Upper lobe of left lung (tissue), 4 donors: ENCODE results near the gene PCBP4.

Experiments used
- POLR2A ChIP-seq, 4 donors: fragments of 450-650 bp; IDR thresholded peaks; one replicate each; pipeline ENCODE4 v1.5.1; 2016 to 2017; ENCODE audit warnings: antibody characterized with exemption in 4 of 4, mild to moderate bottlenecking in 2 of 4
- POLR2AphosphoS5 ChIP-seq, 2 donors: sonication (generic); formaldehyde crosslinking; IDR thresholded peaks; one replicate each; pipeline ENCODE4 v1.5.1; 2017; ENCODE audit warnings: antibody characterized with exemption in 2 of 2
- TF ChIP-seq, protein P1 (sequence below), 6 experiments: fragments of 450-650 bp in 4 of 6; fragments of 200-600 bp in 2 of 6; sonication (generic) in 2 of 6; IDR thresholded peaks; one replicate each; pipeline ENCODE4 v1.5.1; 2016 to 2019; ENCODE audit warnings: antibody characterized with exemption in 6 of 6

- TF ChIP-seq, protein P1, sequence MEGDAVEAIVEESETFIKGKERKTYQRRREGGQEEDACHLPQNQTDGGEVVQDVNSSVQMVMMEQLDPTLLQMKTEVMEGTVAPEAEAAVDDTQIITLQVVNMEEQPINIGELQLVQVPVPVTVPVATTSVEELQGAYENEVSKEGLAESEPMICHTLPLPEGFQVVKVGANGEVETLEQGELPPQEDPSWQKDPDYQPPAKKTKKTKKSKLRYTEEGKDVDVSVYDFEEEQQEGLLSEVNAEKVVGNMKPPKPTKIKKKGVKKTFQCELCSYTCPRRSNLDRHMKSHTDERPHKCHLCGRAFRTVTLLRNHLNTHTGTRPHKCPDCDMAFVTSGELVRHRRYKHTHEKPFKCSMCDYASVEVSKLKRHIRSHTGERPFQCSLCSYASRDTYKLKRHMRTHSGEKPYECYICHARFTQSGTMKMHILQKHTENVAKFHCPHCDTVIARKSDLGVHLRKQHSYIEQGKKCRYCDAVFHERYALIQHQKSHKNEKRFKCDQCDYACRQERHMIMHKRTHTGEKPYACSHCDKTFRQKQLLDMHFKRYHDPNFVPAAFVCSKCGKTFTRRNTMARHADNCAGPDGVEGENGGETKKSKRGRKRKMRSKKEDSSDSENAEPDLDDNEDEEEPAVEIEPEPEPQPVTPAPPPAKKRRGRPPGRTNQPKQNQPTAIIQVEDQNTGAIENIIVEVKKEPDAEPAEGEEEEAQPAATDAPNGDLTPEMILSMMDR (IDR thresholded peaks at IDR 0.05), result no peak
- TF ChIP-seq POLR2A (IDR thresholded peaks at IDR 0.05), result no peak
- TF ChIP-seq POLR2AphosphoS5 (IDR thresholded peaks at IDR 0.05), result no peak
Observed at GRCh38 chr3:51968170-51968775, 1.0 kb upstream of the PCBP4 start.
